ENCODE measurements around the gene KRT2.

The KRT2 gene

DNA sequence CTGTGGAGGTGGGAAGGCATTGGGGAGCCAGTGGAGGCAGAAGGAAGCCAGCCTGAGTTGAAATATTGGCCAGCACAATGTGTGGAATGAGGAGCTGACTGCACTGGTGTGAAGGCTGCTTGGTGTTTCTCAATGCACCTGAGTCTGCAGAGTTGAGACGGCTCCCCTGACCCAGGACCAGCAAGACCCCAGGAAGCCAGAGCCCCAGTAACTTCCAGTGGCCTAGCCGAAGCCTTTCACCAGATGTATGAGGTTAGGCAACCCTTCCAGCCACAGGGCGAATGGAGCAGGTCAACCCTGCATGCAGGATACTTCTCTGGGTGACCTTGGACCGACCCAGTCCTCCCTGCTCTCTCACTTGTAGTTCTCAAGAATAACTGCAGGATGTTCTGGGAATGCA lies 20.7 kb downstream of the KRT2 start:
- TF ChIP-seq, protein P1, sequence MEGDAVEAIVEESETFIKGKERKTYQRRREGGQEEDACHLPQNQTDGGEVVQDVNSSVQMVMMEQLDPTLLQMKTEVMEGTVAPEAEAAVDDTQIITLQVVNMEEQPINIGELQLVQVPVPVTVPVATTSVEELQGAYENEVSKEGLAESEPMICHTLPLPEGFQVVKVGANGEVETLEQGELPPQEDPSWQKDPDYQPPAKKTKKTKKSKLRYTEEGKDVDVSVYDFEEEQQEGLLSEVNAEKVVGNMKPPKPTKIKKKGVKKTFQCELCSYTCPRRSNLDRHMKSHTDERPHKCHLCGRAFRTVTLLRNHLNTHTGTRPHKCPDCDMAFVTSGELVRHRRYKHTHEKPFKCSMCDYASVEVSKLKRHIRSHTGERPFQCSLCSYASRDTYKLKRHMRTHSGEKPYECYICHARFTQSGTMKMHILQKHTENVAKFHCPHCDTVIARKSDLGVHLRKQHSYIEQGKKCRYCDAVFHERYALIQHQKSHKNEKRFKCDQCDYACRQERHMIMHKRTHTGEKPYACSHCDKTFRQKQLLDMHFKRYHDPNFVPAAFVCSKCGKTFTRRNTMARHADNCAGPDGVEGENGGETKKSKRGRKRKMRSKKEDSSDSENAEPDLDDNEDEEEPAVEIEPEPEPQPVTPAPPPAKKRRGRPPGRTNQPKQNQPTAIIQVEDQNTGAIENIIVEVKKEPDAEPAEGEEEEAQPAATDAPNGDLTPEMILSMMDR (IDR thresholded peaks at IDR 0.05; ENCODE audit: borderline replicate concordance, insufficient read depth, low read depth, low read length), result no peak

DNA sequence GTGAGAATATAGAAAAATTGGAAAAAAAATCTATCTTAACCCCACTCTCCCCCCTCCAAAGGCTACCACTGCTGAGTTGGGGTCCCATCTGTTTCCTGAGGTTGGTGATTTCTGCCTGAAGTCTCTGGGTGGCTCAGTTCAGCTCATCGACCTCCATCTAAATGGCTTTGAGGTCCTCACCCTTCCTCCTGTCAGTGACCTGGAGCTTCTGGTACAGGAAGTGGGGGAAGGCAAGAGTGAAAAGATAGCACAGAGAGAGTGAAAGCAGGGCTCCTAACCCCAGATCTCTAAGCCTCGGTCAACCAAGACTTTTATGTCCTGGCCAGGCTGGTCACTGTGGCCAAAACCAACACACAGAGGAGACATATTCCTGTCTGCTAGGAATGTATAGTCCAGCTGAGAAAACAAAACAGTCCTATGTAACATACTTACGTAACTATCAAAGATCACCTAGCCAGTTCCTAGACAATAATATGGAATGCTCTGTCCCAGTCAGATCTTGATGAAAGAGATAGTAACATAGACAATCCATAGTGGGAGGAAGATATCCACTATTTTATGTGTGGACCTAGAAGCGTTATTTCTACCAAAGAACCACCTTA lies 21.3 kb downstream of the KRT2 start:
- TF ChIP-seq, protein P1 (IDR thresholded peaks at IDR 0.05; ENCODE audit: borderline replicate concordance, insufficient read depth, low read depth, low read length), result no peak
- H3K4me3 ChIP-seq (ENCODE audit: low read depth, low read length), result no peak overlapping the region

More for the DNA sequence above, 20.7 kb downstream of the KRT2 start:
- H3K4me3 ChIP-seq (ENCODE audit: low read depth, low read length), result no peak overlapping the region

DNA sequence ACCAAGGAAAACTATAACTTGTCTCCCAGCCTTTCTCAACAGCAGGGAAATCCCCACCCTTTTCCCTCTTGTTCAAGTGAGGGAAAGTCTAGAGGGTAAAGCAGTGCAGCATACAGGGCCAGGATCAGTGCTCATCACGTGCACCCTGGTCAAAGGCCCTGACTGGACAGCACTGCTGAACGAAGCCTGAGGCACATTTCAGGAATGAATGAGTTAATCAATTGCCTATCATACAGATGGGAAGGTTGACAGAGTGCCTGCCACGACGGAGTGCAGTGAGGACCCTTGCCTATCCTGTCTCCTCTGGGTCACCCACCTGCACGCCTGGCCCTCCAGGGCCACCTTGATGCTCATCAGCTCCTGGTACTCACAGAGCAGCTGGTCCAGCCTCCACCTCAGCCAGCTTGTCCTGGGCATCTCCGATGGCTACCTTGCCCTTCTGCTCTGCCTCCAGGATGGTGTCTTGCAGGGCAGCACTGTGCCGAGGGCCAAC lies 22.0 kb downstream of the KRT2 start:
- no peak overlapping the region for H3K4me3 ChIP-seq (ENCODE audit: low read depth, low read length)
- TF ChIP-seq, protein P1 (IDR thresholded peaks at IDR 0.05; ENCODE audit: borderline replicate concordance, insufficient read depth, low read depth, low read length), result no peak

DNA sequence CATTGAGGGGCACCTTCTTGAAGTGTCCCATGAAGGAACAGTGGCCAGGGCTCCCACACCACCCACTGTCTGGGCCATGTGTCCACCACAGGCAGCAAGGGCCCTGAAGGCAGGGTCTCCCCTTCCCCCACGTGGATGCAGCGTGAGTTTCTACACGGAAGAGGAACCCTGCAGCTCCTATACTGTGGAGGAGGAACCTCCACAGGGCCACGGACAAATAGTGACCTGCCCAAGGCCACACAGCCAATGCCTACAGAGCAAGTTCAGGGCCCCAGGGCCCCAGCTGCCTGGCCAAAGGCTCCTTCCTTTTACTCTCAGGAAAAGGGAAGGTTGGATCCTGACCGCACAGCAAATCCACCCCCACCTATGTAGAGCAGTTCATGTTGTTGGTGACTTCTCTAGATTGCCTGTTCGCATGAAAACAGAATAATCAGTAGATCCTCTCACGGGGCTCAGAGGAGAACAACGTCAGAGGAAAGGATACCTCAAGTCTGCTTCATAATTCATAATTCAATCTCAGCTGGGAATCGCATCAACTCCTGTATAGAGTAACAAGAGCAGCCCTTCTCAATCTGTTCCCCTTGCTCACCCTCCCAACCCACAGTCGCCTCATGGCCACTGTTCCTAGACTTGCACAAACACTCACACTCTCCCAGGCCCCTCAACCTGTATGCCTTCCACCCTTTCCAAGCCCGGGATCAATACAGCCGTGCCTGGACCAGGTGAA lies 22.6 kb downstream of the KRT2 start:
- TF ChIP-seq, protein P1 (IDR thresholded peaks at IDR 0.05; ENCODE audit: borderline replicate concordance, insufficient read depth, low read depth, low read length), result no peak

DNA sequence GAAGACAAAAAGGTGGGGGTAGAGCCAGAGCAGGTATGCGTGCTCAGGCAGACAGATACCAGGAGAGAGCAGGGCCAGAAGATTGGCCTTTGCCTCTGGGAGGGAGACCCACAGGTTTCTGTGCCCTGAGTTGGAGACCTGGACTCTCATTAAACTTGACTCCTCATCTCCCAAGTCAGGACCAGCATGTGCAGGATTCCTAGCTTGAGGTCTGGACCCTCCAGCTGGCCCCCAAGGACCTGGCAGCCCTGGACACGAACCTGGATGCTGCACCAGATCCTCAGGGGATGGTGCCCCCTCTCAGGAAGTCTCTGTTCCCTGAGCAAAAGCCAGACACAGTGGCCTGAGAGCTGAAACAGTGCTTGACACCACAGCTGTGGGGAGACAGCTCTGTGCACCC lies 23.2 kb downstream of the KRT2 start:
- TF ChIP-seq, protein P1 (IDR thresholded peaks at IDR 0.05; ENCODE audit: borderline replicate concordance, insufficient read depth, low read depth, low read length), result no peak
- no peak overlapping the region for H3K4me3 ChIP-seq (ENCODE audit: low read depth, low read length)

More for the DNA sequence above, 22.6 kb downstream of the KRT2 start:
- H3K4me3 ChIP-seq (ENCODE audit: low read depth, low read length), result no peak overlapping the region

DNA sequence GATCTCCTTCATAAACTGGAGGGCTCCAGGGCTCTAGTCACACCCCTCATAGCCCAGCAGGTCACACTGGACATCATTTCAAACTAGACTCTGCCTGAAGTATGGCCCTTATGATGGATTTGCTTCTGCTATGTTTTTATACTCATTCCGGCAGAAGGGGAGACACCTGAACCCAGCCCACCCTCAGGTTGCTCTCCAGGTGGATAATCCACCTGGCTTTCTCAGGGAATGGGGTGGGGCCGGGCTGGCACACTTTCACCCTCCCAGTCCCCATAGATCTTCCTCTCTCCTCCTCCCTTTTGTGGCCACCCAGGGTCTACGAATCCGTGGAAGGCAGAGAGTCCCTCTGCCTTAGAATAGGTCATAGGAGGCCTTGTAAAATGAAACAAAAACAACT lies 23.9 kb downstream of the KRT2 start:
- TF ChIP-seq, protein P1 (IDR thresholded peaks at IDR 0.05; ENCODE audit: borderline replicate concordance, insufficient read depth, low read depth, low read length), result no peak
- no peak overlapping the region for H3K4me3 ChIP-seq (ENCODE audit: low read depth, low read length)

Measured in GM12875 (cell line).